IPS DF 19.7 (cell line): Measurements from ENCODE around the gene SLC18A2.

ENCODE experiments used
- DNase-seq: peaks from one replicate; pipeline ENCODE4 v3.0.0-alpha.2; 2013; ENCODE audit warnings: low read depth, low spot score

Gene SLC18A2

DNA sequence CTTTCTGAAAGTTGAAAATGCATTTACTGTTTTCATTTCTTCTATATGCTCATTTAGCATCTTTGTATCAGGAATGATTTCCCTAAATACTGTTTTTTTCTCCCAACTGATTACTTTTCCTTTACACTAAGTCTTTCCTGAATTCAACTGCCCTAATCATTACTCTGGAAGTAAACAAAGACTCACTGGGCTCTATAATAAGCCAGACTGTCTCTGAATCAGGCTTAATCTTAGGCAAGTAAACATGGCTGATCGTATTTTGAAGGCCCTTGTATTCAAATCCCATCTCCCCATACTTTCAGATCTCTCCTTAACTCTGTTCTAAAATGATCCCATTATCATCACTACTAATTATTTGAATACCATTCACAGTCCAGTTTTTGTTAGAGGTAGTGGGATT lies 72.7 kb downstream of the SLC18A2 start:
- DNase-seq: no peak

DNA sequence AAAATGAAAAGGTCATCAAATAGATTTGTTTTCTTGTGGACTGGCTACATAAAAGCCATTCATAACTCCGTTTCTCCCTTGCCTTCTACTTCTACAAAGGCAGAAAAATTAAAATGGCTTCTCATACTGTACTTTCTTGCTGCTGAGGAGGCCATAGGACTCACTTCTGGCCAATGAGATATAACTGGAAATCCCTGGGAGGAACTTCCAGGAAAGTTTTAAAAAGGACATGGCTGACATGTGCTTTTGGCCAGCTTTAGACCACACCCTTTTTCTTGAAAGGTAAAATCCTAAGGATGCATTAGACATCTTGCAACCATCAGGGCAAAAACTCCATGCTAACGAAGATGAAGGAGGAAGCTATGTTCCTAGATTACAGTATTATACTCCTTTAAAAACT lies 75.8 kb downstream of the SLC18A2 start:
- no peak for DNase-seq

DNA sequence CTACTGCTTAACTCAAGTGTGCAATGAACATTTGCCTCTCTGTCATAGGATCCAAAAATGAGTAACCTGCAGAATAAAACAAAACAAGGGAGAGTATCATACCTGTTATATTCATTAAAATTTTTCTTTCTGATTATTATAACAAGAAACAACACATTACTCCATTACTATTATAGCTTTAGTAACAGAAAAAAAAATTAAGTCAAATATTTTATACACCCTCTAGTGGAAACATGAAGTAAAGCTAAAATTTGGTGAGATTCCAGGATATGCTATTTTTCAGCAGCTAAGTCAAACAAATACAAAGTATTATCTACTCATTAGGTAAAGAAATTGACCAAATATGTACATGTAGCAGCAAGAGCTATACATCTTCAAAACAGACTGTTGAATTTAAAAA lies 78.0 kb downstream of the SLC18A2 start:
- DNase-seq: no peak

GRCh38 chr10:117320050-117320665 lies 79.2 kb downstream of the SLC18A2 start:
- no peak for DNase-seq

DNA sequence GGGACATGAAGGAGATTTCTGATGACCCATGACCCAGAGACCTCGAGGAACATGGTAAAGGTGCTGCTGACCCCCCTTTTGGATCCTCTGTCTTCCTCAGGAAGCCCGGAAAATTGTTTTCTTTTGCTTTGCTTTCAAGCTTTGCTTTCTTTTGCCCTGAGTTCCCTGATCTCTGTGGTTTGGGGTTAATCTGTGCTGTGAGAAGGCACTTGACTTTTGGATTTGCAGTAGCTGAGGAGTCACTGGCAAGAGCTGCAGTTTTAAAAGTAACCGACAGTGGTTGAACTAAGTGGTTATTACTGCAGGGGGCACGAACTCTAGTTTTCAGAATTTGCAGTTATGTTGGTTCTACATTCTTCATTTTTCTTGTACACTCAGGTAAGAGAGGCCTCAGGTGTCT lies 81.3 kb downstream of the SLC18A2 start:
- DNase-seq: no peak

DNA sequence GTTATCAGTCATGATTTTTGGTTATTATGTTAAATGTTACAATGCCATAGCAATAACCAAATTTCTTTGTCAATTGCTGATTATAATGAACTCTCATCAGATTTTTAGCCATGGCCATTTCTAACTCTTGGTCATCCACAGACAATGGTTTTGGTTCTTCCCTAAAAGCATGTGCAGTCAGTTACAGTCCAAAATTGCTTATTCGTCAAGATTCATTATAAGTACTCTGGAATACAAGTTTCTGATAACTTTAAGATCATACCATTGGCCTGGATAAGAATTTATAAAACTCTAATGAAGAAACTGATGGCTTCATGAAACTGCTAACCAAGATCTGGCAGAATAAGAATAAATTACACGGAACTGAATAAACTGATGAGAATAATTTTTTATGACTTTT lies 83.5 kb downstream of the SLC18A2 start:
- no peak for DNase-seq

DNA sequence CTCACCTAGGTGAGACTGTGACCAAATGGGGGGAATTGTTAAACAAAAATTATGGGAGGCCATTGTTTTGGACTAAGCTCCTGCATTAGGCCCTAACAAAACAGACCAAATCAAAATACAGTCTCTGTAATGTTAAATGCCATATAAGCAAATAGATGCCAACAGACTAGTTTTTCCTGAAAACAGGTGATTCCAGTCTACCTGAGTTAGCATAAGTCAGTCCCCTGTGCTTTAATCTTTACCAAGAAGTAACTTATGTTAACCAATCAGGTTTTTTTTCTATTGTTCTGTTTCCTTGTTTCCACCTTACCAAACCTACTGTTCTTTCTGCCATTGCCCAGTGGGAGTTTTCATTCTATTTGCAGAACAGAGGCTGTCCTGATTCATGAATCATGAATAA lies 86.3 kb downstream of the SLC18A2 start:
- no peak for DNase-seq
